Superior temporal gyrus (tissue), 1 donor: ENCODE measurements around the gene UBL4B.
"Not testable (repeated sequence)": the region's sequence is repeated elsewhere in the genome, so short reads cannot be mapped to it uniquely, and the experiment has no call there.

Experiments used
- DNase-seq: peaks from one replicate; pipeline ENCODE4 v3.0.0-alpha.2; 2016; ENCODE audit errors: extremely low spot score

The UBL4B gene

GRCh38 chr1:110112143-110112542 lies at the start of gene UBL4B:
UBL4B (plus strand) TSS chr1:110112443; CDS start chr1:110112535, 92 bp downstream.
- no peak for DNase-seq

GRCh38 chr1:110062612-110063011 lies 49.6 kb upstream of the UBL4B start:
- no peak for DNase-seq

GRCh38 chr1:110063781-110064180 lies 48.5 kb upstream of the UBL4B start:
- no peak for DNase-seq

- DNase-seq: no peak
These were observed 47.5 kb upstream of the UBL4B start for GRCh38 chr1:110064576-110065337.

GRCh38 chr1:110065841-110066240 lies 46.4 kb upstream of the UBL4B start:
- DNase-seq: no peak

GRCh38 chr1:110067479-110067892 lies 44.8 kb upstream of the UBL4B start:
- DNase-seq: no peak

- DNase-seq: no peak
These were observed 44.2 kb upstream of the UBL4B start for GRCh38 chr1:110067893-110068645.

- no peak for DNase-seq
These were observed 43.4 kb upstream of the UBL4B start for GRCh38 chr1:110068646-110069403.

- DNase-seq: no peak
These were observed 42.6 kb upstream of the UBL4B start for GRCh38 chr1:110069404-110070281.

GRCh38 chr1:110070282-110070669 lies 42.0 kb upstream of the UBL4B start:
- DNase-seq: no peak

- DNase-seq: no peak
These were observed 41.5 kb upstream of the UBL4B start, which contains the start of gene ALX3 for GRCh38 chr1:110070671-110071242. ALX3 (minus strand) TSS chr1:110070672; CDS start chr1:110070612, 60 bp downstream.

- no peak for DNase-seq
These were observed 38.1 kb upstream of the UBL4B start for GRCh38 chr1:110074166-110074565.

GRCh38 chr1:110076789-110077500 lies 35.3 kb upstream of the UBL4B start:
- no peak for DNase-seq

GRCh38 chr1:110079995-110080394 lies 32.2 kb upstream of the UBL4B start:
- not testable (repeated sequence) for DNase-seq

GRCh38 chr1:110081061-110081460 lies 31.2 kb upstream of the UBL4B start:
- DNase-seq: no peak

GRCh38 chr1:110082477-110082876 lies 29.8 kb upstream of the UBL4B start:
- no peak for DNase-seq

- DNase-seq: no peak
These were observed 29.0 kb upstream of the UBL4B start for GRCh38 chr1:110083061-110083865.

GRCh38 chr1:110083866-110084226 lies 28.4 kb upstream of the UBL4B start:
- DNase-seq: no peak
